AML-193 (cell line): ENCODE results near the gene CCDC138.

ENCODE experiments used
- DNase-seq, 2 experiments: peaks; one replicate each; lab custom pipeline; 2025; lab: John Stamatoyannopoulos, UW

Gene CCDC138

DNA sequence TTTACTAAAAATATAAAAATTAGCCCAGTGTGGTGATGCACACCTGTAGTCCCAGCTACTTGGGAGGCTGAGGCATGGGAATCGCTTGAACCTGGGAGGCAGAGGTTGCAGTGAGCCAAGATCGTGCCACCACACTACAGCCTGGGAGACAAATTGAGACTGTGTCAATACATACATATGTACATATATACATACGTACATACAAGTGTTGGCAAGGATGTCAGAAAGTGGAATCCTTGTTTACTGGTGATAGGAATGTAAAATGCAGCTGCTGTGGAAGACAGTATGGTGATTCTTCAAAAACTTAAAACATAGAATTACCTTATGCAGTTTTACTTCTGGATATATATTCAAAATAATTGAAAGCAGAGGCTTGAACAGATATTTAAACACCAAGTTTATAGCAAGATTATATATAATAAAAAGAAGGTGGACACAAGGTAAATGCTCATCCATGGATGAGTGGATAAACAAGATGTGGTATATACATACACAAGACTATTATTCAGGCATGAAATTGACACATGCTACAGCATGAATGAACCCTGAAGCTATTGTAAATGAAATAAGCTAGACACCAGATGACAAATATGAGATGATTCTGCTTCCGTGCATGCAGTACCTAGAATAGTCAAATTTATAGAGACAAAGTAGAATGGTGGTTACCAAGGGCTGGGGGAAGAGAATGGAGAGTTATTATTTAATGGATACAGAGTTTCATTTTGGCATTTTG is 43.2 kb downstream of the CCDC138 start:
- DNase-seq, result no peak

DNA sequence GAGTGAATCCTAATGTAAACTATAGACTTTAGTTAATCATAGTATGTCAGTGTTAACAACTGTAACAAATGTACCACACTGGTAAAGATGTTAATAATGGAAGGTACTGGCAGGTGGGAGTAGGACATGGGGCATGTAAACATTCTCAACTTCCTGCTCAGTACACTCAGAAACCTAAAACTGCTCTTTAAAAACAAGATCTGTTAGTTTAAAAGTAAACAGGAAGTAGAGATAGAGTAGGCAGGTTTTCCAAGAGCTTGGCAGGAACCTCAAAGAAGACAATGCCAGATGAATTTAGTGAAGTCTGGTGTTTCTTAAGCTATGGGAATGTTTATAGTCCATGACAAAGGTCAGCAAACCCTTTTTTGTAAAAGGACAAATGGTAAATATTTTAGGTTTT is 46.6 kb downstream of the CCDC138 start:
- no peak for DNase-seq

DNA sequence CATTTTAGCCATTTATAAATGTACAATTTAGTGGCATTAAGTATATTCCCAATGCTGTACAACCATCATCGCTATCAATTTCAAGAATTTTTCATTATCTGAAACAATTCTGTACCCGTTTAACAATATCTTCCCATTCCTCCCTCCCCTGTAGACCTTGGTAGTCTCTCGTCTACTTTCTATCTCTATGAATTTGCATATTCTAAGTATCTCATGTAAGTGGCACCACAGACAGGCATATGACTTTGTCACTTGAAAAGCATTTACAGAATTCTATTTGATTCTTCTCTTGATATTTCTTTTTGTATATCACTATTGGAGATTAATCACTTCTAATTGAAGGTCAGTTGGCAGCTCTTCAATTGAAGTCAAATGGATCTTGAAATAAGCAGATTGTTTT is 48.0 kb downstream of the CCDC138 start:
- no peak for DNase-seq

DNA sequence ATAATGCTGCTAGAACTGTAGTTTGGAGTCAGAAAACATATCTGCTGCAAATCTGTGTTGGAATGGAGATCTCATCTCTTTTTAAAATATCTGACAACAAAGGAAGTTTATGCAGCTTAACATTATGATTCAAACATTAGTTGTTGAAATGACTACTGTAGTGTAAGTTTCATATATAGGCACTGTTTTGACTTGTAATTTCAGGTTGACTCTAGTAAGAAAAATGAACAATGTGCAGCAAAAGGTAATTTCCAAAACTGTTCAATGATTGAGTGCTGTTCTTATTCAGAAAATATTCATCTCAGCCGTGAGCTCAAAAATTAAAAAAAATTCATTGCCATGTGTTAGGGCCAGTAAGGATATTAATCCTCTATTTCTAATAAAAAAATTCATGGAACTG is 48.5 kb downstream of the CCDC138 start:
- no peak for DNase-seq

DNA sequence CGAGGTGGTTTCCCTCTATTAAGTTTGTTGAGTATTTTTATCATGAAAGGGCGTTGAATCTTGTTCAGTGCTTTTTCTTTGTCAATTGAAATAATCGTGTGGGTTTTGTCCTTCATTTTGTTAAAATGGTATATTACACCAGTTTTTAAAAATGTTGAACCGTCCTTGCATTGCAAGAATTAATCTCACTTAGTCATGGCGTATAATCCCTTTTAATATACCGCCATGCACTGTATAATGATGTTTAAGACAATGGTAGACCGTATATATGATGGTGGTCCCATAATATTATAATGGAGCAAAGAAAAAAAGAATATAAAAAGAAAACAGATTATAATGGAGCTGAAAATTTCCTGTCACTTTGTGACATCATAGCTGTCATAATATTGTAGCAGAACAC is 50.6 kb downstream of the CCDC138 start:
- no peak for DNase-seq

DNA sequence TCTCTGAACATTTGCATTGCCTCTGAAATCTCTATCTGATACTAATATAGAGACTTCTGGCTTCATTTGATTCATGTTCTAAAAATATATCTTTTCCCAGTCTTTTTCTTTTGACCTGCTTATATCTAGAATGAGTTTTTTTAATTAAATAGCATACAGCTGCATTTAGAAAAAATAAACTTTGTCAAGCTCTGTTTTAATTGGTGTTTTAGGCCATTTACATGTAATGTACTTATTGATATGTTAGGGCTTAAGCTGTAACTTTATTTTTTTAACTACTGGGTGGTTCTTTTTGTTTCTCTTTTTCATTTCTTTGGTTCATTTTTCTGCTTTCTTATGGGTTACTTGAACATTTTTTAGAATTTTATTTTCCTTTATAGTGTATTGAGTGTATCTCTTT is 54.9 kb downstream of the CCDC138 start:
- no peak for DNase-seq

DNA sequence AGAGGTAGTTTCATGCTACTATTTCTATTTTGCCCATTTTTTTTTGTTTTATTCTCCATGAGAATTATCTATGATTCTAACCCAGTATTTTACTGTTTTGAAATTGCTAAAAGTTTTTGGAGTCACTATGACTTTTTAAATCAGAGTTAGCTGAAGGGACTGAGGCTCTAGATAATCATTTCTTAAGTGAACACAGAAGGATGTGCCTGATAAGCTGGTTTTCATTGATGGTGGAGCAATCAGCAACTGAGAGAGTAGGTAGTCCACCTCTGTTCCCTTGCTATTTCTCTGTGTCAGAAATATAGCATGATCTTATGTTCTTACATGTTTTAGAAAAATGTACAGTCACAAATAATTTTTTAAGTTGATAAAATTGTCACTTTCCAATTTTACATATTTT is 59.4 kb downstream of the CCDC138 start:
- no peak for DNase-seq

DNA sequence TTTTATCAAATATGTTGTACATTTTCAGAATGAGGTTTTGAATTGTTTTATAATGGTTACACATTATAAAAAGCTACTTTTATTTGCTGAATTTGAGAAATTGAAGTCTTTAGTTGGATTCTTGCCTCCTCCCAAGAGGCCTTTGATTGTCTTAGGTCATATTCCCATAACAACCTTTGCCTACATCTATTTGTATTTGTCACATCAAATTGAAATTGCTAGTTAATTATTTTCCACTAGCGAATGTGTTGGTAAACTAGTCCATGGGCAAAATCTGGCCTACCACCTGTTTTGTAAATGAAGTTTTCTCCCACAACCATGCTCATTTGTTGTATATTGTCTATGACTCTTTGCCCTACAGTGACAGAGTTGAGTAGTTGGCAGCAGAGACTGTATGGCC is 60.4 kb downstream of the CCDC138 start:
- no peak for DNase-seq

DNA sequence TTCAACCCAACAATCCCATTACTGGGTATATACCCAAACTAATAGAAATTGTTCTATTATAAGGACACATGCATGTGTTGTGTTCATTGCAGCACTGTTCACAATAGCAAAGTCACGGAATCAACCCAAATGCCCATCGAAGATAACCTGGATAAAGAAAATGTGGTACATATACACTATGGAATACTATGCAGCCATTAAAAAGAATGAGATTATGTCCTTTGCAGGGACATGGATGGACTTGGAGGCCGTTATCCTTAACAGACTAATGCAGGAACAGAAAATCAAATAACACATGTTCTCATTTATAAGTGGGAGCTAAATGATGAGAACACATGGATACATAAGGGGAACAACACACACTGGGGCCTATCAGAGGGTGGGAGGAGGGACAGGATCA is 65.8 kb downstream of the CCDC138 start:
- no peak for DNase-seq

DNA sequence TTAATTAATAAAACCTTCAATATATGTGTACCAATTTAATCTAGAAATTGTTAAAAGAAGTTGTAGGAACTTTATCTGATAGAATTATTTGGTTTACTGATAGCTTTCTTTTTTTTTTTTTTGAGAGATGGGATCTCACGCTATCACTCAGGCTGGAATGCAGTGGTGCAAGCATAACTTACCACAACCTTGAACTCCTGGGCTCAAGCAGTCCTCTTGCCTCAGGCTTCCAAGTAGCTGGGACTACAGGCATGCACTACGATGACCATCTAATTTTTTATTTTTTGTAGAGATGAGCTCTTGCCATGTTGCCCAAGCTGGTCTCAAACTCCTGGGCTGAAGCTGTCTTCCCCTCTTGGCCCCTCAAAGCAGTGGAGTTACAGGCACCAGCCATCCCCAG is 66.8 kb downstream of the CCDC138 start:
- DNase-seq, result no peak

DNA sequence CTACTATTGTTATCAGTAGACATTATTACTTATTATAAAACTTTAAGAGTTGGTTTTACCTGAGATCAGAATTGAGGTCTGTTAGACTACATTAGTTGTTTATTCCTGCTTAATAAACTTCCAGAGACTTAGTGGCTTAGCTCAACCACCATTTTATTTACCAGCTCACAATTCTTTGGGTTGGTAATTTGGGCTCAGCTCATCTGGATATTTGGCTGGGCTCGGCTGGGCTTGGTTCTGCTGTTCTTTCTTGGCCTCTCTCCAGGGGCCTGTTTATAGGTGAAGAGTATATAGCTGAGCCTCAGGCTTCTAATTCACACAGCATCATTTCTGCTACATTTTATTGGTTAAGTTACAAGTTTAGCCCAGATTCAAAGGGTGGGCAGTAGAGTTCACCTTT is 67.9 kb downstream of the CCDC138 start:
- no peak for DNase-seq

DNA sequence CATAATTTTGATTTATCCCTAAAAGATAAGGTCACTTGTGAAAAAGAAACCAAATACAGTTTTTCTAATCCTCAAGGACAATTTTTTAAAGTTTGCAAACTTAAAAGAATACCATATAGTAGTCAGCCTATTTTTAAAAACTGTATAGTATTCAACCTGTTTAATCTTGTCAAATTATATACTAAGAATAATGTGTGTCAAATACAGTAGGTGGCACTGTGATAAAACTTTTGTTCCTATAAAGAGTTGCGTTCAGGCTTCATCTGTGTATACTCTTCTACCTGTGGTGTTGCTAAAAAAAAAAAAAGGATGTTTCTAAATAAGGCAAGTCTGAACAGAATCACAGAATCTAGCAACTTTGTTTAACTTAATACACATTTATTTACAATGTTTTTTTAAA is 68.6 kb downstream of the CCDC138 start:
- DNase-seq, result peak; percentile 4 to 31

DNA sequence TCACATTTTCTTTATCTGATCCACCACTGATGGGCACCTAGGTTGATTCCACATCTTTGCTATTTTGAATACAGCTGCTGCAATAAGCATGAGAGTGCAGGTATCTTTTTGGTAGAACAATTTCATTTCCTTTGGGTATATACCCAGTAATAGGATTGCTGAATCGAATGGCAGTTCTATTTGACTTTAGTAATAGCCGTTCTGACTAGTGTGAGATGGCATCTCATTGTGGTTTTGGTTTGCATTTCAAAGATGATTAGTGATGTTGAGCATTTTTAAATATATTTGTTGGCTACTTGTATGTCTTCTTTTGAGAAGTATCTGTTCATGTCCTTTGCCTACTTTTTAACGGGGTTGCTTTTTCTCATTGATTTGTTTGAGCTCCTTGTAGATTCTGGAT is 72.3 kb downstream of the CCDC138 start:
- DNase-seq, result no peak

DNA sequence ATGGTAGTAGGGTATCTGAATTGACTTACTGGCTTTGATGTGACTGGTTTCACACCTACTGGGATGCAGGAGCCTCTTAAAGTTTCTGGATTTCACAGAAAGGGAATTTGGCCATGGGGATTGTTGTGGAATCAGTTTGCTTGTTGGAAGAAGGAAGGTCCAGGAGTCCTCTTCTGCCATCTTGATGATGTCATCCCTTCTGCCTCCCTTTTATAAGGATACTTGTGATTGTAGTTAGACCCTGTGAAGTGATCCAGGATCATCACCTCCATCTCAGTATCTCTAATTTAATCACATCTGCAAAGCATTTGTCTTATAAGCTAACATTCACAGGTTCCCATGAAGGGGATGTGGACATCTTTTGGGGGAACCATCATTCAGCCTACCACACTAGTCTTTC is 79.5 kb downstream of the CCDC138 start:
- no peak for DNase-seq

DNA sequence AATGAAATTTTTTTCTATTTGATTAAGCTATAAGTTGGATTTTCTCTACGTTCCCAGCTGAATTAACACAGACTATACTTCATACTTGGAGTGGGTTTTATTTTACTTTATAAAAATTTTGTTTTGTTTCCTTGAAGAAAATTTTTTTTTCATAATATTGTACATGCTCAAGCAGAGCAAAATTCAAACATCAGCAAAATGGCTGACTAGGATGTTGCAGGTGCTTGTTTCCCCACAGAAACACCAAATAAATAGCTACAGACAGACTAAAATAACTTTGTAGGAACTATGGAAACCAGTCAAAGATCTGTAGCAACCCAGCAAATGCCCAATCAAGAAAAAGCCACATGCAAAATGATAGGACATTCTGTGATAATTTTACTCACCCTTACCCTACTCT is 82.3 kb downstream of the CCDC138 start:
- no peak for DNase-seq

DNA sequence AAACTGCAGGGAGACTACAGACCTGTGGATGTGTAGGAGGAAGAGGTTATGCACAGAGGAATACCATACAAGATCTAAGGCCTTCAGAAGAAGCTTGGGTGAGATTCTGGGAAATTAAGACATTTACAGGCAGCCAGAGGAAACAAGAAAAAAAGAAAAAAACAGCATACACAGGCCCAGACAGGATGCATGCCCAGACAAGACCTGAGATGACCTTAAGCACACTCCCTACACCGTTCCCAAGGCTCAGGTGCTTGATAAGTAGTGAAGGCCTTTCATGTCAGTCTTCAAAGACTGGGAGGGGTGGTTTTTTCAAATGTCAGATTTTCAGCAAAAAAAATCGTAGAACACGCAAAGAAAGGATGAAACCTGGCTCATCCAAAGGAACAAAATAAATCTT is 83.0 kb downstream of the CCDC138 start:
- DNase-seq, result no peak

DNA sequence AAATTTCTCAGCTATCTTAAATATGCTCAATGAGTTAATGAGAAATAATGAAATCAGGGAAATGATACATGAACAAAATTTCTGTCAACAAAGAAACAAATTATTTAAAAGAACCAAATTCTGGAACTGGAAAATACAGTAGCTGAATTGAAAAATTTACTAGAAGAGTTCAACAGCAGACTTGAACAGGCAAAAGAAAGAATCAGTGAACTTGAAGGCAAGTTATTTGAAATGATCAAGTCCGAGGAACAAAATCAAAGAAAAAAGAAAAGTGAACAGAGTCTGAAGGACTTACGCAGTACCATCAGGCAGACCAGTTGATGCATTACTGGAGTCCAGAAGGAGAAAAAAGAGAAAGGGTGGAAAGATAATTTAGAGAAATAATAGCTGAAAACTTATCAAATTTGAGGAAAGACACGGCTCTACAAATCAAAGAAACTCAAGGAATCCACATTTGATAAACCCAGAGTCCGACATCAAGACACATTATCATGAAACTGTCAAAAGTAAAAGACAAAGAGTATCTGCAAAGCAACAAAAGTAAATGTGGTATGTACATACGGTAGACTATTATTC is 83.6 kb downstream of the CCDC138 start:
- DNase-seq, result no peak

DNA sequence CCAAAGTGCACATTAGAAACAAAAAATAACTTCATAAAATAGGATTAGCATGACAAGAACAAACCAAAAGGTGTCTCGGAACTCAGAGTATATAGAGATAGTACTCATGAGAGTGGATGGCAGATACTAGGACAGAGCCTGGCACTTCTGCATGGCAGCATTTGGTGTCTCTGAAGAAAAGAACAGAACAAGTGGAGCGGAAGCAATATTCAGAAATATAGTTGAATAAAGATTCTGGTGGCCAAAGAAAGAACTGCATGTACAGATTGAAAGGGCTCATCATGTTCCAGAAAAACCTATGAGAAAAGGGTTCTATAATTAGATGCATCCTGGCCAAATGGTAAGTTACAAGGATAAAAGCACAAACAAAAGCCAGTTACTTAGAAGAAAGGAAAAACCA is 90.9 kb downstream of the CCDC138 start:
- DNase-seq, result no peak

DNA sequence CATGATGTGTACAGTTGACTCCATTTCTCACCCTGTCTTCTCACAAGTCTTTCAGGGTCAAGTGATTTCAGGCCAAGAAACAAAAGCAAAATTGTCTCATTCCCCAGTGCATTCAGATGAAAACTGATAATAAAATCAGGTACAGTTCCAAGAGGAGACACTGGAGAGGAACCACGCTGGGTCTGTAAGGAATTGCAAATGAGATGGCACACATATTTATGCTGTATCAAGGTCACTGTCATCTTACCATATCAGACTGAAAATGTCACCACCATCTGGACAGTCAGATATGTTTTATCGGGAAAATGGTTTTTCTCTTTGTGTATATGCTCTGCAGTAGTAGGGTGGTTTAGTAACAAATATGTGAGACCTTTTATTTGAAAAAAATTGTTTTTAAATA is 91.7 kb downstream of the CCDC138 start:
- DNase-seq, result no peak

DNA sequence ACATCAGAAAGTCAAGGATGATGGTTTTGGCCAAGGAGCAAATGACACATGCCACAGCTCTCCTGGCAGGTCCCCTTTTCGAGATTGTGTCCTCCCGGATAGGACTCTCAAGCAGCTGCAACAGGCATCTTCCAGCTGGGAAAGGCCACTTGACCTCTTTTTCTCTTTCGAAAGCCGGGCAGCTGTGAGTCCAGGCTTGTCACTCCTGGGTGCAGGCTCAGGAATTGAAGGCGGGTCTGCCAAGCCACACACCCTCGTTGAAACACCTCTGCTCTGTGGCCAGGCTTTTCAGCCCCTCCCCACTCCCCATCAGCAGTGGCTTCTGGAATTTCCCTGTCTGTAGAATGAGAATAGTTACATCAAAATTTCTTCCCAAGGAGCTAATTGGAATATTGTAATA is 98.0 kb downstream of the CCDC138 start:
- no peak for DNase-seq

DNA sequence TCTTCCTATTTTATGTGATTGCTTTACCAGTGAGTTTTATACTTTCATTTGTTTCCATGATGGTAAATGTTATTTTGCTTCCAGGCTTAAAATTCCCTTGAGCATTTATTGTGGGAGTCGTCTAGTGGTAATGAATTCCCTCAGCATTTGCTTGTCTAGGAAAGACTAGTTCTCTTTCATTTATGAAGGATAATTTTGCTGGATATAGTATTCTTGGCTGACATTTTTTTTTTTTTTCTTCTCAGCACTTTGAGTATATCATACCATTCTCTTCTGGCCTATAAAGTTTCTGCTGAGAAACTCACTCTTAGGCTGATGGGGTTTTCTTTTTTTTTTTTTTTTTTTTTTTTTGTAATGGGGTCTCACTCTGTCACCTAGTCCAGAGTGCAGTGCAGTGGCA is 103.3 kb downstream of the CCDC138 start:
- no peak for DNase-seq

DNA sequence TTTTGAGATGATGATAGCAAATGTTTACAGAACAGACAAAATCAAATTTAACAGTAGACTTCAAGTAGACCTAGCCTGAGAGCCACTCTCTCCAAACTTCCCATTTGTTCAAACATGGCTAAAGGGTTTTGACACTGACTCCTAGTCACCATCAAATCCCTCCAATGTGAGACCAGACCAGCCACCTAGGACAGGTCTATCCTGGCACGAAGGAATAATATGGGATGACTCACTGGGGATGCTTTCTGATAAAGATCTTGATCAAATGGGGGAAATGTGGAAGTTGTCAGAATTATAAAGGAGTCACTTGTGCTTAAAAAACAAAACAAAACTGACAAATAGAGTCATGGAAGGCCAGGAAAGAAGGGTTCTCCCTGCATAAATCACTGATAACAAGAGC is 106.7 kb downstream of the CCDC138 start:
- DNase-seq, result no peak

DNA sequence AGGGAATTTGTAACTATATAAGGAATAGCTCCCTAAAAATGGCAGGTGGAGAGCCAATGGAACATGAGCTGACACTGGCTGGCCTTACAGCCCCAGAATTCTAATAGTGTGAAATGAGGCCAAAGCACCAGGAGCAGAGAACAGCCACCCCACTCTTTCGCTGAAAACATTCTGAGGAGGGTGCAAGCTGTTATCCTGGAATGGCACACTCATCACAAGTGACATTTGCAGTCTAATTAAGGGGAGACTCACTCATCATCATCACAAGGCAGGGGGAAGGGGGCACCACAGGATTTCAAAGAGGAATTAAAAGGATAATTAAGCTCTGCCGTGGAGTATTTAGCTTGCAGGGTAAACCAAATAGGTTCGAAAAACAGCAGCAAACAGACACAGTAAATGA is 108.2 kb downstream of the CCDC138 start:
- no peak for DNase-seq

DNA sequence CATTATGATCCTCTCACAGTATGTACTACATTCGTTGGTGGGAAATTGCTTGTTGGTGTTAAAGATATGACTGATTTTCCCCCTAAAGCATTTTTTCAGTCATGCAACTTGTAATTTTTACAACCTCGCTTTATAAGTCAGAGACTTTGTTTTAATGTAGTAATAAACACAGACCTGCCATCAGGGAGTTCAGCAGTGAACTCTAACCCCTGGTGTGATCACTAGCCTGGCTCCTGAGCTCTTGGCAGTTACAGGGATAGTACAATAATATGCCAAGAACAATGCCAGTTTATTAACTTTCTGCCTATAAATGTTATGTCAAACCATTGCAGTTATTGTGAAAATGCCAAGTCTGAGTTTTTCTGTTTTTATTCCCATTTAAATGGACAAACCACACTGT is 108.6 kb downstream of the CCDC138 start:
- no peak for DNase-seq
